Activated T-helper 17 cell treated with anti-CD3 and anti-CD28 coated beads, Interleukin-2, amount 50 U/mL, for 72 hours (primary cell): Measurements from ENCODE around the gene WHRN. TPM values are rescaled to one million over a fixed set of nuclear protein-coding genes. Genes with fewer than 3 reads are reported as not detected.

Source experiments
- ATAC-seq: fragments of 150-1000 bp; cut with Tn5 transposase; replicated peaks from 2 replicates; pipeline ENCODE4 v1.10.0; 2021; ENCODE audit warnings: mild to moderate bottlenecking, moderate library complexity
- H3K27ac Mint-ChIP-seq: one replicate; pipeline ENCODE4 v1.8.0; 2022; ENCODE audit warnings: mixed read lengths
- H3K27me3 Mint-ChIP-seq: one replicate; pipeline ENCODE4 v1.8.0; 2022; ENCODE audit warnings: mixed read lengths
- H3K36me3 Mint-ChIP-seq: one replicate; pipeline ENCODE4 v1.8.0; 2022; ENCODE audit warnings: low read depth, mild to moderate bottlenecking, mixed read lengths
- H3K4me1 Mint-ChIP-seq: one replicate; pipeline ENCODE4 v1.8.0; 2022; ENCODE audit warnings: mixed read lengths
- H3K4me3 Mint-ChIP-seq: one replicate; pipeline ENCODE4 v1.8.0; 2022; ENCODE audit warnings: mild to moderate bottlenecking, mixed read lengths
- H3K9me3 Mint-ChIP-seq: one replicate; pipeline ENCODE4 v1.8.0; 2022; ENCODE audit warnings: mixed read lengths
- total RNA-seq, 2 donors: library from RNA; stranded (reverse); gene quantifications; one replicate each; pipeline ENCODE4 v1.2.3, GENCODE V29; 2022

WHRN gene
- total RNA-seq, 2 donors from 2014 or later, result 4.0 to 29.1 TPM

- Mint-ChIP-seq H3K36me3 (no peaks in the 10 kb centered on the region), H3K27ac (no peak overlapping the region), H3K9me3 (no peaks in the 10 kb centered on the region), H3K4me1 (no peaks in the 10 kb centered on the region), H3K27me3 (no peaks in the 10 kb centered on the region), H3K4me3 (no peak overlapping the region)
- ATAC-seq, result no peak
Observed at GRCh38 chr9:114464281-114465051, 40.8 kb downstream of the WHRN start.

- no peak overlapping the region for H3K27ac Mint-ChIP-seq
- no peaks in the 10 kb centered on the region for H3K4me1 Mint-ChIP-seq
- no peak overlapping the region for H3K4me3 Mint-ChIP-seq
- no peak for ATAC-seq
- no peaks in the 10 kb centered on the region for H3K36me3 Mint-ChIP-seq
- no peaks in the 10 kb centered on the region for H3K27me3 Mint-ChIP-seq
- H3K9me3 Mint-ChIP-seq, result no peaks in the 10 kb centered on the region
Observed at GRCh38 chr9:114462791-114463190, 42.5 kb downstream of the WHRN start.

GRCh38 chr9:114461468-114461867 is 43.8 kb downstream of the WHRN start:
- H3K4me3 Mint-ChIP-seq, result no peak overlapping the region
- no peaks in the 10 kb centered on the region for H3K4me1 Mint-ChIP-seq
- H3K27me3 Mint-ChIP-seq, result no peaks in the 10 kb centered on the region
- ATAC-seq, result no peak
- H3K27ac Mint-ChIP-seq, result no peak overlapping the region
- H3K36me3 Mint-ChIP-seq, result no peaks in the 10 kb centered on the region
- H3K9me3 Mint-ChIP-seq, result no peaks in the 10 kb centered on the region

- no peak overlapping the region for H3K4me3 Mint-ChIP-seq
- peak overlapping the region; percentile 11 for H3K27ac Mint-ChIP-seq
- no peaks in the 10 kb centered on the region for H3K4me1 Mint-ChIP-seq
- no peaks in the 10 kb centered on the region for H3K9me3 Mint-ChIP-seq
- no peaks in the 10 kb centered on the region for H3K36me3 Mint-ChIP-seq
- H3K27me3 Mint-ChIP-seq, result peaks cover 5% of the 10 kb centered on the region
- ATAC-seq, result no peak
Observed at GRCh38 chr9:114460513-114461199, 44.6 kb downstream of the WHRN start.

GRCh38 chr9:114459464-114459863 is 45.8 kb downstream of the WHRN start:
- no peak overlapping the region for H3K27ac Mint-ChIP-seq
- H3K9me3 Mint-ChIP-seq, result no peaks in the 10 kb centered on the region
- no peaks in the 10 kb centered on the region for H3K4me1 Mint-ChIP-seq
- H3K27me3 Mint-ChIP-seq, result peaks cover 5% of the 10 kb centered on the region
- H3K36me3 Mint-ChIP-seq, result no peaks in the 10 kb centered on the region
- no peak for ATAC-seq
- H3K4me3 Mint-ChIP-seq, result no peak overlapping the region

GRCh38 chr9:114456929-114457328 is 48.3 kb downstream of the WHRN start:
- H3K27ac Mint-ChIP-seq, result no peak overlapping the region
- peaks cover 5% of the 10 kb centered on the region for H3K27me3 Mint-ChIP-seq
- ATAC-seq, result no peak
- H3K4me3 Mint-ChIP-seq, result no peak overlapping the region
- H3K4me1 Mint-ChIP-seq, result peaks cover 7% of the 10 kb centered on the region
- no peaks in the 10 kb centered on the region for H3K36me3 Mint-ChIP-seq
- H3K9me3 Mint-ChIP-seq, result no peaks in the 10 kb centered on the region

- no peak for ATAC-seq
- Mint-ChIP-seq H3K27me3 (peaks cover 5% of the 10 kb centered on the region), H3K4me1 (peaks cover 7% of the 10 kb centered on the region), H3K4me3 (no peak overlapping the region), H3K36me3 (no peaks in the 10 kb centered on the region), H3K27ac (no peak overlapping the region), H3K9me3 (no peaks in the 10 kb centered on the region)
Observed at GRCh38 chr9:114454652-114455051, 50.6 kb downstream of the WHRN start.

- Mint-ChIP-seq H3K27ac (peak overlapping the region; percentile 84), H3K9me3 (no peaks in the 10 kb centered on the region), H3K36me3 (no peaks in the 10 kb centered on the region), H3K4me3 (peak overlapping the region; percentile 51), H3K27me3 (peaks cover 5% of the 10 kb centered on the region), H3K4me1 (peaks cover 7% of the 10 kb centered on the region)
- peak; percentile 49 for ATAC-seq
Observed at GRCh38 chr9:114452219-114453165, 52.8 kb downstream of the WHRN start.

GRCh38 chr9:114451707-114452031 is 53.6 kb downstream of the WHRN start:
- H3K27me3 Mint-ChIP-seq, result peaks cover 5% of the 10 kb centered on the region
- peak overlapping the region; percentile 51 for H3K4me3 Mint-ChIP-seq
- H3K36me3 Mint-ChIP-seq, result no peaks in the 10 kb centered on the region
- peaks cover 7% of the 10 kb centered on the region for H3K4me1 Mint-ChIP-seq
- H3K27ac Mint-ChIP-seq, result peak overlapping the region; percentile 84
- ATAC-seq, result no peak
- H3K9me3 Mint-ChIP-seq, result no peaks in the 10 kb centered on the region

- peak; percentile 59 for ATAC-seq
- peak overlapping the region; percentile 84 for H3K27ac Mint-ChIP-seq
Observed at GRCh38 chr9:114450833-114451706, 54.2 kb downstream of the WHRN start.

GRCh38 chr9:114450181-114450580 is 55.1 kb downstream of the WHRN start:
- Mint-ChIP-seq H3K27ac (no peak overlapping the region), H3K4me1 (peaks cover 7% of the 10 kb centered on the region), H3K27me3 (no peaks in the 10 kb centered on the region), H3K9me3 (no peaks in the 10 kb centered on the region), H3K36me3 (no peaks in the 10 kb centered on the region), H3K4me3 (no peak overlapping the region)
- no peak for ATAC-seq

More at GRCh38 chr9:114450833-114451706, 54.2 kb downstream of the WHRN start:
- Mint-ChIP-seq H3K27me3 (peaks cover 2% of the 10 kb centered on the region), H3K4me1 (peaks cover 7% of the 10 kb centered on the region), H3K36me3 (no peaks in the 10 kb centered on the region), H3K9me3 (no peaks in the 10 kb centered on the region), H3K4me3 (no peak overlapping the region)

- Mint-ChIP-seq H3K4me1 (peaks cover 7% of the 10 kb centered on the region), H3K27ac (no peak overlapping the region), H3K27me3 (no peaks in the 10 kb centered on the region), H3K9me3 (no peaks in the 10 kb centered on the region), H3K36me3 (no peaks in the 10 kb centered on the region), H3K4me3 (no peak overlapping the region)
- ATAC-seq, result no peak
Observed at GRCh38 chr9:114449236-114449635, 56.0 kb downstream of the WHRN start.

- no peak overlapping the region for H3K4me3 Mint-ChIP-seq
- no peak overlapping the region for H3K27ac Mint-ChIP-seq
- peaks cover 7% of the 10 kb centered on the region for H3K4me1 Mint-ChIP-seq
- ATAC-seq, result no peak
- H3K36me3 Mint-ChIP-seq, result no peaks in the 10 kb centered on the region
- H3K27me3 Mint-ChIP-seq, result no peaks in the 10 kb centered on the region
- no peaks in the 10 kb centered on the region for H3K9me3 Mint-ChIP-seq
Observed at GRCh38 chr9:114448706-114449105, 56.6 kb downstream of the WHRN start.
